ENCODE measurements around the gene ILF3. TPM values are rescaled to one million over a fixed set of nuclear protein-coding genes. Genes with fewer than 3 reads are reported as not detected.
A peak's percentile ranks its signal among the peaks of the same experiment; 100 is the strongest.

ILF3 gene
- total and polyA plus RNA-seq, 2 donors from 2014 or later = 58.3 to 206 TPM

- DNase-seq (peak in 4 of 5 donors; percentile 46 to 69 (median 62)), FAIRE-seq (no peak)
- no peaks in the 10 kb centered on the region for H3K27me3 ChIP-seq (ENCODE audit: control insufficient read depth, insufficient read depth, low read length)
- H3K9me3 ChIP-seq (ENCODE audit: control insufficient read depth in 2 of 3, insufficient read depth in 1 of 3, low read length in 3 of 3) = no peaks in the 10 kb centered on the region
- H3K36me3 ChIP-seq (ENCODE audit: control insufficient read depth in 2 of 3, insufficient read depth in 3 of 3, low read length in 3 of 3) = no peaks in the 10 kb centered on the region
- H3K27ac ChIP-seq (ENCODE audit: low read depth in 2 of 2, low read length in 2 of 2) = peak overlapping the region in 1 of 2 donors; percentile 11
- no peak for TF ChIP-seq CTCF (IDR thresholded peaks at IDR 0.05; ENCODE audit: borderline replicate concordance, extremely low read depth, insufficient read depth)
- peaks cover 0 to 8% (median 0%) of the 10 kb centered on the region in 3 donors for H3K4me1 ChIP-seq (ENCODE audit: control insufficient read depth in 2 of 3, insufficient read depth in 2 of 3, low read depth in 1 of 3, low read length in 3 of 3)
- intact Hi-C loops (cut with DNase I) = no loop called here
- peak overlapping the region; percentile 45 to 69 (median 65) for H3K9ac ChIP-seq (ENCODE audit: low read length in 3 of 3)
- peak overlapping the region; percentile 80 to 92 (median 87) for H3K4me3 ChIP-seq (ENCODE audit: low read length in 3 of 3)
Measured at GRCh38 chr19:10701955-10702525, 47.9 kb downstream of the ILF3 start.

- Histone ChIP-seq H3K27me3 (ENCODE audit: control insufficient read depth, insufficient read depth, low read length) (no peaks in the 10 kb centered on the region), H3K36me3 (ENCODE audit: control insufficient read depth in 2 of 3, insufficient read depth in 3 of 3, low read length in 3 of 3) (peaks cover 0 to 4% (median 0%) of the 10 kb centered on the region in 3 donors), H3K4me1 (ENCODE audit: control insufficient read depth in 2 of 3, insufficient read depth in 2 of 3, low read depth in 1 of 3, low read length in 3 of 3) (peaks cover 0 to 4% (median 0%) of the 10 kb centered on the region in 3 donors), H3K9me3 (ENCODE audit: control insufficient read depth in 2 of 3, insufficient read depth in 1 of 3, low read length in 3 of 3) (no peaks in the 10 kb centered on the region), H3K27ac (ENCODE audit: low read depth in 2 of 2, low read length in 2 of 2) (no peak overlapping the region), H3K9ac (ENCODE audit: low read length in 3 of 3) (no peak overlapping the region), H3K4me3 (ENCODE audit: low read length in 3 of 3) (no peak overlapping the region)
- no peak for FAIRE-seq
- TF ChIP-seq CTCF (IDR thresholded peaks at IDR 0.05; ENCODE audit: borderline replicate concordance, extremely low read depth, insufficient read depth) = no peak
- DNase-seq = no peak
- intact Hi-C loops (cut with DNase I) = no loop called here
Measured at GRCh38 chr19:10706990-10707389, 52.8 kb downstream of the ILF3 start.

GRCh38 chr19:10707440-10707839 is 53.3 kb downstream of the ILF3 start:
- peaks cover 0 to 3% (median 0%) of the 10 kb centered on the region in 3 donors for H3K4me1 ChIP-seq (ENCODE audit: control insufficient read depth in 2 of 3, insufficient read depth in 2 of 3, low read depth in 1 of 3, low read length in 3 of 3)
- no peak overlapping the region for H3K4me3 ChIP-seq (ENCODE audit: low read length in 3 of 3)
- no peaks in the 10 kb centered on the region for H3K27me3 ChIP-seq (ENCODE audit: control insufficient read depth, insufficient read depth, low read length)
- DNase-seq = no peak
- no peak for FAIRE-seq
- no peak for TF ChIP-seq CTCF (IDR thresholded peaks at IDR 0.05; ENCODE audit: borderline replicate concordance, extremely low read depth, insufficient read depth)
- H3K36me3 ChIP-seq (ENCODE audit: control insufficient read depth in 2 of 3, insufficient read depth in 3 of 3, low read length in 3 of 3) = peaks cover 0 to 4% (median 0%) of the 10 kb centered on the region in 3 donors
- H3K9ac ChIP-seq (ENCODE audit: low read length in 3 of 3) = no peak overlapping the region
- intact Hi-C loops (cut with DNase I) = no loop called here
- no peaks in the 10 kb centered on the region for H3K9me3 ChIP-seq (ENCODE audit: control insufficient read depth in 2 of 3, insufficient read depth in 1 of 3, low read length in 3 of 3)
- H3K27ac ChIP-seq (ENCODE audit: low read depth in 2 of 2, low read length in 2 of 2) = no peak overlapping the region
